Measurements from ENCODE around the gene TAOK3. TPM values are rescaled to one million over a fixed set of nuclear protein-coding genes. Genes with fewer than 3 reads are reported as not detected.

TAOK3 gene
- total RNA-seq, 2 donors from 2014 or later, result 52.2 to 52.5 TPM

DNA sequence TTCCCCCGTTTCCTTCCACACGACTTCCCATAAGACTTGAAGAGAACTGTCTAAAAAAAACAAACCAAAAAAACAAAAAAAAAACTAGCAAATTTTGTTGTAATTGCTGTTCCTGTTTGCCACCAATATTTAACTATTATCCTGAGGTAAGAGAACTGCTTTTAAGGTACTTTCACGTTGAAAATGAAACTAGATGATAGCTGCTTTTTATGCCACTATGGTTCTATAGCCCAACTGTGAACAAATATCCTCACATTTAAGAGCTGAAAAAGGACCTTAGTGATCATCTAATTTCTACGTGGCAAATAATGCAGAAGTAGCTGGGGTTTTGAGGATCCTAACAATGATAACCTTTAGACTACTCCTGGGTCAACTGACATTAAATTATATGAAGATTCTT is 98.6 kb downstream of the TAOK3 start:
- Histone ChIP-seq H3K4me3 (no peak overlapping the region), H3K36me3 (no peaks in the 10 kb centered on the region), H3K4me1 (replicated peaks) (peaks cover 3% of the 10 kb centered on the region), H3K27me3 (replicated peaks; ENCODE audit: insufficient read depth) (no peaks in the 10 kb centered on the region), H3K9me3 (no peaks in the 10 kb centered on the region), H3K27ac (no peak overlapping the region)
- WGBS, result 79% methylated on average over 4 of the region's 4 CpGs
- no peak for TF ChIP-seq CTCF (IDR thresholded peaks at IDR 0.05)
- TF ChIP-seq POLR2AphosphoS5 (IDR thresholded peaks at IDR 0.05), result no peak
- TF ChIP-seq POLR2A (IDR thresholded peaks at IDR 0.05), result no peak
- no peak for DNase-seq (ENCODE audit: low spot score)
- intact Hi-C loops (cut with DNase I), result no loop called here

DNA sequence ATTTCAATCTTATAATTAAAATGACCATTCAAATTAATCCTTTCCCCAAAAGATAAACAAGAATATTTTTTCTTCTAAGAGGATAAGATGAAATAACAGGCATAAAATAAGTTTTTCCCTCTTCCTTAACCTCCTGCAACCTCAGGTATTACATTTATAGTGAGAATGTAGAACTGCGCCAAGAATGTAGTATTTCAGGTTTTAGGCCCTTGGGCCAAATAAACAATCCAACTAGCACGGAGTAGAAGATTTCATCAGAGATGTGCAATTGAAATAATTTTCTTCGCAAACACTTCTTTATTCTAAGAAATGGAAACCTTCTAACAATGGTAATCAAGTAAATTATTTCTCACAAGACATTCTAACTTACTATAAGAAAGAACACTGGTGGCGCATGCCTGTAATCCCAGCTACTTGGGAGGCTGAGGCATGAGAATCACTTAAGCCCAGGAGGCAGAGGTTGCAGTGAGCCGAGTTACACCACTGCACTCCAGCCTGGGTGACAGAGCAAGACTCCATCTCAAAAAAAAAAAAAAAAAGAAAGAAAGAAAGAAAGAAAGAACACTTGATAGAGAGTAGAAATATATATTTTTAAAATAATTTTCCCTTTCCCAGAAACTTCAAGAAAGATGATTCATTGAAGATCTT is 100.8 kb downstream of the TAOK3 start:
- DNase-seq (ENCODE audit: low spot score), result peak; percentile 68
- TF ChIP-seq POLR2A (IDR thresholded peaks at IDR 0.05) (no peak), CTCF (IDR thresholded peaks at IDR 0.05) (no peak), POLR2AphosphoS5 (IDR thresholded peaks at IDR 0.05) (peak; percentile 82)
- Histone ChIP-seq H3K36me3 (no peaks in the 10 kb centered on the region), H3K9me3 (no peaks in the 10 kb centered on the region), H3K27me3 (replicated peaks; ENCODE audit: insufficient read depth) (no peaks in the 10 kb centered on the region), H3K4me3 (no peak overlapping the region), H3K4me1 (replicated peaks) (peaks cover 3% of the 10 kb centered on the region), H3K27ac (peak overlapping the region; percentile 22 to 53)
- intact Hi-C loops (cut with DNase I), result no loop called here
- 55% methylated on average over 5 of the region's 5 CpGs for WGBS

DNA sequence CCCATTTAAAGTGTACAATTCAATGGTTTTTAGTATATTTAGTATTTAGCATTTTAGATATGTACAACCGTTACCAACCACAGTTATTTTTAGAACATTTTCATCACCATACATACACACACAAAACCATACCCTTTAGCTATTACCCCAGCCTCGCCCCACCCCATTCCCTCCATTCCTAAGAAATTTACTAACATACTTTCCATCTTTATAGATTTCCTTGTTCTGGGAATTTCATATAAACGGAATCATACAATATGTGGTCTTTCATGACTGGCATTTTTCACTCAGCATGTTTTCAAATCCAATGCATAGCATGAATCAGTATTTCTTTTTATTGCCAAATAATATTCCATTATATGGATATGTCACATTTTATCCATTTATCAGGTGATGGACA is 101.5 kb downstream of the TAOK3 start:
- intact Hi-C loops (cut with DNase I), result no loop called here
- Histone ChIP-seq H3K36me3 (no peaks in the 10 kb centered on the region), H3K4me3 (no peak overlapping the region), H3K9me3 (no peaks in the 10 kb centered on the region), H3K27me3 (replicated peaks; ENCODE audit: insufficient read depth) (no peaks in the 10 kb centered on the region), H3K27ac (peak overlapping the region in 1 of 2 donors; percentile 22), H3K4me1 (replicated peaks) (peaks cover 3% of the 10 kb centered on the region)
- 81% methylated on average over 3 of the region's 3 CpGs for WGBS
- TF ChIP-seq POLR2AphosphoS5 (IDR thresholded peaks at IDR 0.05) (no peak), POLR2A (IDR thresholded peaks at IDR 0.05) (no peak), CTCF (IDR thresholded peaks at IDR 0.05) (no peak)
- DNase-seq (ENCODE audit: low spot score), result no peak

DNA sequence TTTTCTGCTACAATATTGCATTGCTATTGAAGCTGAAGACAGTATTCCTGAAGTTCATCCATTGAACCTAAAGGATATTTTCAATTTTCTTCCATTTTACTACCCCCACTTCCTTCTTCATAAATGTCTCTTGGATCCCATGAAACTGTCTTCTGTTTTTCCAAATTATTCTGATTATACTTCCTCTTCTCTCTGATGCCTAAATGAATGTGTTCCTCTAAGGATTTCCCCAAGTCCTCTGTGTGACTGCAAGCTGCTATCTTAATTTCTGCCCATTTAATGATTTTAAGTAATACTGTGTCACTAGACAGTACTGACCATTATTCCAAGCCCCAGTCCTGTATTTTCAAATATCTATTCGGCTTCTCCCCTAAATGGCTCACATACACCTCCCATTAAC is 102.9 kb downstream of the TAOK3 start:
- intact Hi-C loops (cut with DNase I), result no loop called here
- 94% methylated on average over 1 of the region's 1 CpG for WGBS
- DNase-seq (ENCODE audit: low spot score), result no peak
- H3K27me3 ChIP-seq (replicated peaks; ENCODE audit: insufficient read depth), result no peaks in the 10 kb centered on the region
- H3K36me3 ChIP-seq, result no peaks in the 10 kb centered on the region
- no peaks in the 10 kb centered on the region for H3K9me3 ChIP-seq
- H3K4me3 ChIP-seq, result no peak overlapping the region
- H3K27ac ChIP-seq, result no peak overlapping the region
- TF ChIP-seq CTCF (IDR thresholded peaks at IDR 0.05) (no peak), POLR2AphosphoS5 (IDR thresholded peaks at IDR 0.05) (no peak), POLR2A (IDR thresholded peaks at IDR 0.05) (no peak)
- peaks cover 3% of the 10 kb centered on the region for H3K4me1 ChIP-seq (replicated peaks)

DNA sequence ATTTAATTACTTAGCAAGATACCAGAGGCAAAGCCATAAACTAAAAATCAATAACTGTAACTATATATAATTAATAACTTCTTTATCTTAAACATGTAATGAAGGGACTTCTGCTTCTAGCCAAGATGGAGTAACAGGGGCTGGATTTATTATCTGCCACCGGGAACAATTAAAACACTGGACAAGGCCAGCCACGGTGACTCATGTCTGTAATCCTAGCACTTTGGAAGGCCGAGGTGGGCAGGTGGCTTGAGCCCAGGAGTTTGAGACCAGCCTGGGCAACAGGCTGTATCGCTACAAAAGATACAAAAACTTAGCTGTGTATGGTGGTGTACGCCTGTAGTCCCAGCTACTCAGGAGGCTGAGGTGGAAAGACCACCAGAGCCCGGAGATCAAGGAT is 113.6 kb downstream of the TAOK3 start:
- no peak for DNase-seq (ENCODE audit: low spot score)
- WGBS, result 86% methylated on average over 6 of the region's 6 CpGs
- TF ChIP-seq CTCF (IDR thresholded peaks at IDR 0.05) (no peak), POLR2A (IDR thresholded peaks at IDR 0.05) (no peak), POLR2AphosphoS5 (IDR thresholded peaks at IDR 0.05) (no peak)
- Histone ChIP-seq H3K27me3 (replicated peaks; ENCODE audit: insufficient read depth) (no peaks in the 10 kb centered on the region), H3K27ac (no peak overlapping the region), H3K36me3 (no peaks in the 10 kb centered on the region), H3K9me3 (no peaks in the 10 kb centered on the region), H3K4me1 (replicated peaks) (no peaks in the 10 kb centered on the region), H3K4me3 (no peak overlapping the region)
- intact Hi-C loops (cut with DNase I), result no loop called here

Measured in prostate gland (tissue), 2 donors.